Ishikawa (cell line): Measurements from ENCODE around the gene TAC4.

Experiments
- CEBPB ChIP-seq: IDR thresholded peaks from 2 replicates; pipeline ENCODE4 v1.6.1; 2012
- CREB1 ChIP-seq: IDR thresholded peaks from 2 replicates; pipeline ENCODE4 v1.6.1; 2012; ENCODE audit warnings: low read depth
- EGR1 ChIP-seq: IDR thresholded peaks from 2 replicates; pipeline ENCODE4 v1.6.1; 2012
- EP300 ChIP-seq: IDR thresholded peaks from 2 replicates; pipeline ENCODE4 v1.6.1; 2012; ENCODE audit warnings: borderline replicate concordance
- FOXM1 ChIP-seq: IDR thresholded peaks from 2 replicates; pipeline ENCODE4 v1.6.1; 2012; ENCODE audit warnings: low read depth, borderline replicate concordance
- MAX ChIP-seq: IDR thresholded peaks from 2 replicates; pipeline ENCODE4 v1.6.1; 2012
- NFIC ChIP-seq: IDR thresholded peaks from 2 replicates; pipeline ENCODE4 v1.6.1; 2012
- RAD21 ChIP-seq: IDR thresholded peaks from 2 replicates; pipeline ENCODE4 v1.6.1; 2012; ENCODE audit warnings: low read depth
- REST ChIP-seq: IDR thresholded peaks from 2 replicates; pipeline ENCODE4 v1.6.1; 2012; ENCODE audit warnings: low read depth, mild to moderate bottlenecking
- TAF1 ChIP-seq: IDR thresholded peaks from 2 replicates; pipeline ENCODE4 v1.6.1; 2012; ENCODE audit warnings: low read depth, mild to moderate bottlenecking
- TCF12 ChIP-seq: IDR thresholded peaks from 2 replicates; pipeline ENCODE4 v1.6.1; 2012; ENCODE audit warnings: low read depth
- TEAD4 ChIP-seq: IDR thresholded peaks from 2 replicates; pipeline ENCODE4 v1.6.1; 2012
- USF1 ChIP-seq: IDR thresholded peaks from 2 replicates; pipeline ENCODE4 v1.6.1; 2012
- YY1 ChIP-seq: IDR thresholded peaks from 2 replicates; pipeline ENCODE4 v1.6.1; 2012; ENCODE audit warnings: low read depth
- ZBTB7A ChIP-seq: IDR thresholded peaks from 2 replicates; pipeline ENCODE4 v1.6.1; 2012; ENCODE audit warnings: low read depth

Gene TAC4

GRCh38 chr17:49829026-49829425 lies 18.8 kb downstream of the TAC4 start:
- TF ChIP-seq MAX (no peak), EGR1 (no peak), YY1 (no peak), ZBTB7A (no peak), FOXM1 (no peak), TEAD4 (no peak), USF1 (no peak), TCF12 (no peak), TAF1 (no peak), EP300 (no peak), REST (no peak), CREB1 (no peak), CEBPB (no peak), RAD21 (no peak), NFIC (no peak)

GRCh38 chr17:49825645-49826044 lies 22.2 kb downstream of the TAC4 start:
- TF ChIP-seq TCF12: no peak
- TF ChIP-seq EGR1: no peak
- TF ChIP-seq CEBPB: no peak
- no peak for TF ChIP-seq RAD21
- TF ChIP-seq TEAD4: no peak
- TF ChIP-seq MAX: no peak
- TF ChIP-seq CREB1: no peak
- TF ChIP-seq FOXM1: no peak

- TF ChIP-seq EP300 (no peak), REST (no peak), TCF12 (no peak), TAF1 (no peak), NFIC (no peak), YY1 (no peak), CEBPB (no peak), MAX (no peak), EGR1 (no peak), CREB1 (no peak), RAD21 (no peak), TEAD4 (no peak), ZBTB7A (no peak)
These were observed 24.3 kb downstream of the TAC4 start for GRCh38 chr17:49823614-49824013.

GRCh38 chr17:49822829-49823228 lies 25.0 kb downstream of the TAC4 start:
- no peak for TF ChIP-seq REST
- no peak for TF ChIP-seq RAD21
- no peak for TF ChIP-seq FOXM1
- TF ChIP-seq YY1: no peak
- no peak for TF ChIP-seq TAF1
- TF ChIP-seq USF1: no peak
- TF ChIP-seq TEAD4: no peak

- TF ChIP-seq YY1: no peak
- TF ChIP-seq REST: no peak
- no peak for TF ChIP-seq TCF12
- no peak for TF ChIP-seq TEAD4
- no peak for TF ChIP-seq CREB1
- no peak for TF ChIP-seq RAD21
- TF ChIP-seq FOXM1: no peak
- no peak for TF ChIP-seq USF1
- TF ChIP-seq CEBPB: no peak
- TF ChIP-seq NFIC: no peak
- no peak for TF ChIP-seq EGR1
- TF ChIP-seq ZBTB7A: no peak
- TF ChIP-seq EP300: no peak
- no peak for TF ChIP-seq MAX
These were observed 26.0 kb downstream of the TAC4 start for GRCh38 chr17:49821916-49822315.
